HG03064 (cell line): Measurements from ENCODE around the gene TTN.

Source experiments
- ATAC-seq: cut with Tn5 transposase; IDR thresholded peaks from one replicate; pipeline ENCODE4 v1.9.1; 2021; ENCODE audit warnings: low read depth; ENCODE audit not compliant: unreplicated experiment

TTN gene

DNA sequence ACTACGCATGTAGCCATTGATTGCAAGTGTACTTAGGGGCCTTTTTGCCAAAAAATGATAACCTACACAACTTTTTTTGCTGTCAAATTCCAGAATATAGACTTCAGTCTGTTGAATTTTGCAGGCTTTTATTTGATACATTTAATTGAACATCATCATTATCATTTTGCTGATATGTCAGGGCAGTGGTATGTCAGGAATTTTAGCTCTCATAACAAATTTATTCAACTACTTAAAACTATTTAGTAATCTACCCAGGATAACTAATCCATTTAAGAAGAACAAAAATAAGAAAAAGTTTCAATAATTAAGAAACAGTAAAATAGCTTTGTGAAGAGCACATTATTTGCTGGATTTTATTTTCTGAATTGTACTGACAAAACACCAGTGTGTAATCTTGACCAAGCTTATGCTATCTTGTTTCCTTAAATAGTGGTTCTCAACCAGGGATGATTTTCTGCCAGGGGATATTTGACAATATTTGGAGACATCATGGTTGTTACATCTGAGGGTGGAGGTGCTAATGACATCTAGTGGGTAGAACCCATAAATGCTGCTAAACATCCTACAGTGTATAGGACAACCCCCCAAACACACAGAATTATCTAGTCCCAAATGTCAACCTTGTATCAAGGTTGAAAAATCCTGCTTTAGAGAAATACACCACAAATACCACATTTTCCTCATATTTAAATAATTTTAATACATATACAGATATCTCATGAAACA lies 12.1 kb upstream of the TTN start:
- no peak for ATAC-seq

DNA sequence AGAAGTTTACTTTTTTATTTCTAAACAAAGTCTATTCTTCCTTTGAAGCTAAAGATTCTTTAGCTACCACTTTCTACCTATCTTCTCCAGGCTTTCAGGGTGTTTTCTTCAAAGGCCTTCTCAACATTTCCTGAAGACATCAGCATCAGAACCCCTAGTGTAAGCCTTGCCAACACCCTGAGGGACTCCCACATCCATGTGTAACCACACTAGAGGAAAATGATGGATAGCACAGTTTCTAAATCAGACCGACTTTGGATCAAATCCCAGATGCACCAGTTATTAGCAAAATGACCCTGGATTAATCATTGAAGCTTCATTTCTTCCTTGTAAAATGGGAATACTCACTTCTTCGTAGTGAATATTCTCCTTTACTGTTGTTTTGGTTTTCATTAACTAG lies 4.7 kb upstream of the TTN start:
- ATAC-seq = no peak

DNA sequence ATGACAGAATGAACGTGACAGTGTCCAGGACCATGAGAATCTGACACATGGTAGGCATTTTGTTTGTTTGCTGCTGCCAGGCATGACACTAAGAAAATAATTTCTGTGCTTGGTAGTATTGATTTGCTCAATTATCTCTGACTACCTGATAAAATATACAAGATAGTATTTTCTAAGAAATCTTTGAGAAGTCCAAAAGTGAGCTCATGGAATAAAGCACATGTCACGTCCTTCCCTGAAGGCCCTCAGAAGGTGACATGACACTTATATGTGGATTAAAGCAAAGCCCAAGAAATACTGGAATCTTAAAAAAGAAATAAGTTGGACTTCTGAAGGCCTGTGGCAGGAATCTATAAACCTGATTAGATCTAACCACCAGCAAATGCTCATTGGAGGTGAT lies 3.8 kb upstream of the TTN start:
- ATAC-seq = no peak

DNA sequence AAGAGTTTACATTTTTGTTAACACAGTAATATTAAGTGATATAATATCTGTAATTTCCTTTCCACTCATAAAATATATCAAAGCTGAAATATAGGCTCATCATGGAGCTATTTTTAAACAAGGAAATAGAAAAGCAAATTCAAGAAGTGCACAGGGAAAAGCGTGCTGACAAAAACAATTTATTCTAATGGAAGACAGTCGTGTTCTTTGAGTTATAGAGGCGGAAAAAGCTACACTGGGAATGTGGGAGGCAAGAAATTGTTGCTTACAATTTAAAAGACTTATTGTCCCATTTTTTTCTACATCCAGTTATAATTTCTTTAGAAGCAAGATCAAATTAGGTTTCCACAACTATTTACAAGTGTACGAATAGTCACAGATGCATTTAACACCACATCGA lies 3.2 kb upstream of the TTN start:
- no peak for ATAC-seq

- ATAC-seq = no peak
Observed at GRCh38 chr2:178806543-178806942, 680 bp downstream of the TTN start.

GRCh38 chr2:178805457-178805856 lies 1.8 kb downstream of the TTN start:
- no peak for ATAC-seq

GRCh38 chr2:178804791-178805190 lies 2.4 kb downstream of the TTN start:
- ATAC-seq = no peak

DNA sequence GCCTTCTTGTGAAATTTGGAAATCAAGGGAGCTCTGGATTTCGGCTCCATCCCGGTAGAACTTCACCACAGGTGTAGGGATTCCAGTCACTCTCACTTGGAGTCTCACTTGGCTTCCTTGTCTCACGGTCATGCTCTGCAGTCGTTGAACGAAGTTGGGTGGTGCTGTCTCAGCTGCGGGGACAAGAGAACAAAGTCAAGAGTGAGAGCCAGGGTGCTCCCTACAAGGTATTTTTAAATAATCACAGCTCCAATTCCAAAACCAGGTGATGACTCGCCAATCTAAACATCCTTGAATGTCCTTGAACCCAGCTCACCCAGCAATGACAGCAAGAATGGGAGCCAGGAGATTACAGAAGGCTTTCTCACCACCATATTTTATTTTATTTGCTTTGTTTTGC lies 6.7 kb downstream of the TTN start:
- ATAC-seq = no peak

GRCh38 chr2:178799305-178799704 lies 7.9 kb downstream of the TTN start:
- ATAC-seq = no peak

DNA sequence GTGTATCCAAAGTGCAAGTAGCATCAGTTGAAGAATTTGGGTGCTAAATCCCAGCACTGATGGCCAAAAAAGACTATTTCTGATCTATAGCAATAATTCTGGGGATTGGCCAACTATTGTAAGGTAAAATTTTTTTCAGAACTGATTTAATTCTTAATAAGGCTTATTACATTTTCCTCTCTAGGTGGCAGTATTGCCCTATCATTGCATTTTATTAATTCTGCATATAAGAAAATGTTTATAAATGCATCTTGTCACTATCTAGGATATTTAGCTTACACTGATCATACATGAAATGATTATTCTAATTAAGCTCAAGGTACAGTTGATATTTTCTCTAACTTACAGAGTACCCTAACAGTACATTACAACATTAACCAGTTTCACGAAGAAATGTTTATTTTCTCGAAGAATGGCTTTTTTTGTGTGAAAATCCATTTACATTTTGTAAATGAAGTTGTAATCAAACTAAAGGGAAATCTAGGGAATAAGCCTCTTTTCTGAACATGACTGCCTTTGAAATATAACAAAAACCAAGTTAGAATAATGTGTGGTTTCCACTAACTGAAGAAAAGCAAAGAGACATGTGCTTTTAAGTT lies 11.0 kb downstream of the TTN start:
- no peak for ATAC-seq

- ATAC-seq = no peak
Observed at GRCh38 chr2:178787934-178788333, 19.3 kb downstream of the TTN start.

DNA sequence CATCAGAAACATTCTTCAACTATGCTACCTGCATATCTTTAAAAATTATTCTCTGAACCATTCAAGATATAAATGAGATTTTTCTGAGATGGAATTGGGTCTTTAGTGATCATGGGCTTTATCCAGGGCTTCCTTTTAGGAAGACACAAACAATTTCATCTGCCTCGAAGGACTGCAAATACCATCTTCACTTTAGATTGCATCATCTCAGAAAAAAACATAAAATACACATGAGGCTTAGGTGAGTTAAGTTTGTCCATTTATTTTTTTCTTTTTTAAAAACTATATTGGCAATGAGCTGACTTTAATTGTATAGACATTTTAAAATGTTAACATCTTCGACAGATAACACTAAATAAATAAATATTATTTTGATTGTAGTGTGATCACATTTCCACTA lies 20.1 kb downstream of the TTN start:
- no peak for ATAC-seq

GRCh38 chr2:178783889-178784288 lies 23.3 kb downstream of the TTN start:
- no peak for ATAC-seq

GRCh38 chr2:178782236-178782635 lies 25.0 kb downstream of the TTN start:
- ATAC-seq = no peak

DNA sequence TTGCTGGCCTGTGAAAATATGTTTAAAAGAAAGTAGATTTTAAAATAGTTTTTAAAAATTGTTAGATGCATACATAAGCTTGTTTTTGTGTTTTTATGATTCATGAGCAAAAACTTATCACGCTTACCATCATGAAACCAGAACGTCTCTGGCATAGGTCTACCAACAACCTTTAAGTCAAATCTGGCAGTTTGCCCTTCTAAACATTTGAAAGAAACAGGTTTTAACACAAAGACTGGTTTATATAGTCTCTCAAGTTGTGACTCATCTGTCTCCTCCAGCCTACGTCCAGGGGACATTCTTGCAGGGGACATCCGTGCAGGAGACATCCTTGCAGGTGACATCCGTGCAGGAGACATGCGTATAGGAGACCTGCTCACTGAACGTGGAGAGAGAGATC lies 29.6 kb downstream of the TTN start:
- ATAC-seq = no peak

- ATAC-seq = no peak
Observed at GRCh38 chr2:178776751-178777150, 30.5 kb downstream of the TTN start.

DNA sequence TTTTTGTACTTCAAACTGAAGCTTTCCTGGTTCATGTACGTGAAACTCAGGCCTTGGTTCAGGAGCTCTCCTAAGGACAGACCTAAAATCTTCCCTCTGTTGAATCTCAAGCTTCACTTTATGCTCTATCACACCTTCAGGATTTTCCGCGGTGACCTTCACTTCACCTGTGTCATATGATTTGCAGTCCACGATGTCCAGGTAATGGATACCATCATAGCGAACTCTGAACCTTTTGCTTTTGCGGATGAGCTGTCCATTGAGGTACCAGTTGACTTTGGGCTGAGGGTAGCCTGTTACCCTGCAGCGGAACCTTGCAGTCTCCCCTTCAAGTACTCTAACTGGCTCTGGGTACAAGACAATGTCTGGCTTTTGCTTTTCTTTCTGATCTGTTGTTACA lies 31.2 kb downstream of the TTN start:
- no peak for ATAC-seq

- ATAC-seq = no peak
Observed at GRCh38 chr2:178770518-178770917, 36.7 kb downstream of the TTN start.

- no peak for ATAC-seq
Observed at GRCh38 chr2:178767094-178768060, 39.8 kb downstream of the TTN start.

- no peak for ATAC-seq
Observed at GRCh38 chr2:178764097-178764496, 43.1 kb downstream of the TTN start.

- no peak for ATAC-seq
Observed at GRCh38 chr2:178761759-178762371, 45.4 kb downstream of the TTN start.
